GM12801 (cell line): ENCODE results near the gene ZNF846.

Experiments used
- CTCF ChIP-seq: IDR thresholded peaks from one replicate; pipeline ENCODE4 v1.5.1; 2011; ENCODE audit warnings: control low read depth; ENCODE audit not compliant: insufficient read length; ENCODE audit errors: extremely low read depth

ZNF846 gene

GRCh38 chr19:9797871-9798270 lies 29.3 kb upstream of the ZNF846 start:
- no peak for TF ChIP-seq CTCF

- peak; percentile 21 for TF ChIP-seq CTCF
These were observed 27.7 kb upstream of the ZNF846 start for GRCh38 chr19:9796113-9796773.

GRCh38 chr19:9793071-9793591 lies 24.6 kb upstream of the ZNF846 start:
- TF ChIP-seq CTCF = no peak

- no peak for TF ChIP-seq CTCF
These were observed 23.9 kb upstream of the ZNF846 start for GRCh38 chr19:9792206-9793070.

DNA sequence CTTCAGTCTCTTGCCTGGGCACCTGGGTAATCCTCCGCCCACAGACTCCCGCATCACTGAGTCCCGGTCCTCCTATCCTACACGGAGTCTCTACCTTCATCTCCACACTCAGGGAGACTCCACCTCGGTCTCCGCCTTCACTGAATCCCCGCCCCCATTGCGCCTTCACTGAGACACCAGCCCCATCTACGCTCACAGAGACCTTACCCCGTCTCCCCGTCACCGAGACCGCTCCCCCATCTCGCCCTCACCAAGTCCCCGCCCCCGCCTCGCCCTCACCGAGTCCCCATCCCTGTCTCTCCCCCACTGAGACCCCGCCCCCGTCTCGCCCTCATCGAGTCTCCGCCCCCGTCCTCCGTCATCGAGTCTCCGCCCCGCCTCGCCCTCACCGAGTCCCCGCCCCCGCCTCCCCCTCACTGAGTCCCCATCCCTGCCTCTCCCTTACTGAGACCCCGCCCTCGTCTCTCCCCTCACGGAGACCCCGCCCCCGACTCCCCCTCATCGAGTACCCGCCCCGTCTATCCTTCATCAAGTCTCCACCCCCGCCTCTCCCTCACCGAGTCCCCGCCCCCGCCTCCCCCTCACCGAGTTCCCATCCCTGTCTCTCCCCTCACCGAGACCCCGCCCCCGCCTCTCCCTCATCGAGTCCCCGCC lies 23.1 kb upstream of the ZNF846 start:
- TF ChIP-seq CTCF = no peak

DNA sequence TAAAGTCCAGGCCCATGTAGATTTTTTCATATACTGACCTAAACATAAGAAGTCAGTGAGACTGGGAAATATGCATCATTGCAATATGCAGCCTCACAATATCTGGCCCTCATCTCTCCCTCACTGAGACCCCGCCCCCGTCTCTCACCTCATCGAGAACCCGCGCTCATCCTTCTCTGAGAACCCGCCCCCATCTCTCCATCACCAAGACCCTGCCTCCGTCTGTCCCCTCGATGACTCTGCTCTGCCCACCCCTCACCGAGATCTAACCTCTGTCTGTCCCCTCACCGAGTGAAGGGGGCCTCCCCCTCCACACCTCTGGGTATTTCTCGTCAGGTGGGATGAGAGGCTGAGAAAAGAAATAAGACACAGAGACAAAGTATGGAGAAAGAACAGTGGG lies 20.5 kb upstream of the ZNF846 start:
- no peak for TF ChIP-seq CTCF

DNA sequence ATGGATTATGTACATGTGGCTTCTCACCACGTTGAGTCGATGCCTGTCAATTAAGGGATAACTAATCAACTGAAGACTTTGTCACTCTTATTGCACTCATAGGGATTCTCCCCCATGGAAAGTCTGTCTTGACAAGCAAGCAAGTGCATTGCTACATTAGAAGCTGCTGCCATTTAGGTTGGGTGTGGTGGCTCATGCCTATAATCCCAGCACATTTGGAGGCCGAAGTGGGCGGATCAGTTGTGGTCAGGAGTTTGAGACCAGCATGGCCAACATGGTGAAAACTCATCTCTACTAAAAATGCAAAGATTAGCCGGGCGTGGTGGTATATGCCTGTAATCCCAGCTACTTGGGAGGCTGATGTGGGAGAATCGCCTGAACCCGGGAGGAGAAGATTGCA lies 18.3 kb upstream of the ZNF846 start:
- TF ChIP-seq CTCF = no peak
